HepG2 (cell line): ENCODE data around the gene CAMTA2. TPM values are rescaled to one million over a fixed set of nuclear protein-coding genes. Genes with fewer than 3 reads are reported as not detected.

Experiments
- FOXK2 ChIP-seq: fragments of 450-650 bp; IDR thresholded peaks from 2 replicates; pipeline ENCODE4 v1.6.1; 2016
- GATA4 ChIP-seq: sonication (generic); IDR thresholded peaks from 2 replicates; pipeline ENCODE4 v1.6.1; 2016; ENCODE audit warnings: antibody characterized with exemption, low read depth, borderline replicate concordance
- MTA1 ChIP-seq: sonication (generic); formaldehyde crosslinking; IDR thresholded peaks from 2 replicates; pipeline ENCODE4 v1.4.0; 2020; ENCODE audit warnings: missing genetic modification reagents, mild to moderate bottlenecking, borderline replicate concordance
- POLR2AphosphoS5 ChIP-seq: IDR thresholded peaks from 2 replicates; pipeline ENCODE4 v1.6.1; 2012; ENCODE audit warnings: low read depth, low read length
- SKI ChIP-seq: fragments of 450-650 bp; IDR thresholded peaks from one replicate; pipeline ENCODE4 v1.6.1; 2018; ENCODE audit warnings: mild to moderate bottlenecking; ENCODE audit not compliant: partially characterized antibody
- SOX5 ChIP-seq: IDR thresholded peaks from 2 replicates; pipeline ENCODE4 v1.6.1; 2016; ENCODE audit warnings: borderline replicate concordance
- SP4 ChIP-seq: sonication (generic); formaldehyde crosslinking; IDR thresholded peaks from 2 replicates; pipeline ENCODE4 v1.8.1; 2023; ENCODE audit warnings: mild to moderate bottlenecking, missing genetic modification reagents
- TARDBP ChIP-seq: sonication (generic); formaldehyde crosslinking; IDR thresholded peaks from 2 replicates; pipeline ENCODE4 v1.8.0; 2022; ENCODE audit warnings: mild to moderate bottlenecking, missing genetic modification reagents
- ZMYM2 ChIP-seq: sonication (generic); formaldehyde crosslinking; IDR thresholded peaks from 2 replicates; pipeline ENCODE4 v1.8.0; 2022; ENCODE audit warnings: mild to moderate bottlenecking, missing genetic modification reagents
- ZNF12 ChIP-seq: sonication (generic); formaldehyde crosslinking; IDR thresholded peaks from 2 replicates; pipeline ENCODE4 v1.5.0; 2020; ENCODE audit warnings: missing genetic modification reagents
- ZNF292 ChIP-seq: sonication (generic); formaldehyde crosslinking; IDR thresholded peaks from 2 replicates; pipeline ENCODE4 v1.8.1; 2022; ENCODE audit warnings: mild to moderate bottlenecking, low read depth, missing genetic modification reagents, borderline replicate concordance
- ZNF296 ChIP-seq: sonication (generic); formaldehyde crosslinking; conservative IDR thresholded peaks from 2 replicates; pipeline ENCODE4 v1.5.0; 2020; ENCODE audit warnings: mild to moderate bottlenecking, missing genetic modification reagents
- ZNF30 ChIP-seq: sonication (generic); formaldehyde crosslinking; IDR thresholded peaks from 2 replicates; pipeline ENCODE4 v1.5.0; 2020; ENCODE audit warnings: mild to moderate bottlenecking, missing genetic modification reagents
- ZNF543 ChIP-seq: sonication (generic); formaldehyde crosslinking; IDR thresholded peaks from 2 replicates; pipeline ENCODE4 v1.4.0; 2020; ENCODE audit warnings: mild to moderate bottlenecking, missing genetic modification reagents
- ZNF644 ChIP-seq: IDR thresholded peaks from 2 replicates; pipeline ENCODE4 v1.6.1; 2016; ENCODE audit warnings: low read depth
- ZNF703 ChIP-seq: sonication (generic); formaldehyde crosslinking; IDR thresholded peaks from 2 replicates; pipeline ENCODE4 v1.5.1; 2020; ENCODE audit warnings: missing genetic modification reagents, mild to moderate bottlenecking, moderate library complexity, borderline replicate concordance
- ZNF841 ChIP-seq: sonication (generic); formaldehyde crosslinking; IDR thresholded peaks from 2 replicates; pipeline ENCODE4 v1.8.1; 2023; ENCODE audit warnings: missing genetic modification reagents, borderline replicate concordance
- ZNF850 ChIP-seq: sonication (generic); formaldehyde crosslinking; conservative IDR thresholded peaks from 2 replicates; pipeline ENCODE4 v1.9.0; 2021; ENCODE audit warnings: mild to moderate bottlenecking, missing genetic modification reagents
- ZSCAN21 ChIP-seq: sonication (generic); formaldehyde crosslinking; IDR thresholded peaks from 2 replicates; pipeline ENCODE4 v1.8.0; 2022; ENCODE audit warnings: mild to moderate bottlenecking, missing genetic modification reagents, moderate library complexity, borderline replicate concordance
- polyA plus RNA-seq, 8 experiments: library from polyadenylated mRNA; depleted of rRNA in 3 of 8; stranded (reverse) in 7 of 8; unstranded in 1 of 8; fragments of >200 nt; fragmentation: Illumina TruSeq in 4 of 8; extraction: Trizol in 4 of 8; gene quantifications; 2 replicates each; pipeline versions ENCODE4 v1.2.1 to v1.2.3, GENCODE V29; 2011 to 2016; ENCODE audit warnings: low read depth in 4 of 8, missing spikeins in 1 of 8, mixed read lengths in 1 of 8; ENCODE audit not compliant: insufficient read depth in 1 of 8
- total RNA-seq, 5 experiments: library from RNA; depleted of rRNA; stranded (reverse); fragments of >200 nt; fragmentation: Illumina TruSeq; extraction: Trizol; gene quantifications; 2 replicates each; pipeline ENCODE4 v1.2.3, GENCODE V29; 2016; ENCODE audit warnings: low read depth in 1 of 5
- TF ChIP-seq, protein P1 (sequence below): sonication (generic); formaldehyde crosslinking; IDR thresholded peaks from 2 replicates; pipeline ENCODE4 v1.9.0; 2021; ENCODE audit warnings: missing genetic modification reagents, borderline replicate concordance
- TF ChIP-seq, protein P2 (sequence below): sonication (generic); formaldehyde crosslinking; IDR thresholded peaks from 2 replicates; pipeline ENCODE4 v1.4.0; 2020; ENCODE audit warnings: missing genetic modification reagents, borderline replicate concordance
- TF ChIP-seq, protein P3 (sequence below): sonication (generic); formaldehyde crosslinking; IDR thresholded peaks from 2 replicates; pipeline ENCODE4 v1.4.0; 2020; ENCODE audit warnings: missing genetic modification reagents, low read depth, mild to moderate bottlenecking, borderline replicate concordance

The CAMTA2 gene
- total and polyA plus RNA-seq, 2 of the 13 experiments (the other 11 are each of a cell fraction or from before 2014, with no cell fraction given): 4.1 to 7.1 TPM

DNA sequence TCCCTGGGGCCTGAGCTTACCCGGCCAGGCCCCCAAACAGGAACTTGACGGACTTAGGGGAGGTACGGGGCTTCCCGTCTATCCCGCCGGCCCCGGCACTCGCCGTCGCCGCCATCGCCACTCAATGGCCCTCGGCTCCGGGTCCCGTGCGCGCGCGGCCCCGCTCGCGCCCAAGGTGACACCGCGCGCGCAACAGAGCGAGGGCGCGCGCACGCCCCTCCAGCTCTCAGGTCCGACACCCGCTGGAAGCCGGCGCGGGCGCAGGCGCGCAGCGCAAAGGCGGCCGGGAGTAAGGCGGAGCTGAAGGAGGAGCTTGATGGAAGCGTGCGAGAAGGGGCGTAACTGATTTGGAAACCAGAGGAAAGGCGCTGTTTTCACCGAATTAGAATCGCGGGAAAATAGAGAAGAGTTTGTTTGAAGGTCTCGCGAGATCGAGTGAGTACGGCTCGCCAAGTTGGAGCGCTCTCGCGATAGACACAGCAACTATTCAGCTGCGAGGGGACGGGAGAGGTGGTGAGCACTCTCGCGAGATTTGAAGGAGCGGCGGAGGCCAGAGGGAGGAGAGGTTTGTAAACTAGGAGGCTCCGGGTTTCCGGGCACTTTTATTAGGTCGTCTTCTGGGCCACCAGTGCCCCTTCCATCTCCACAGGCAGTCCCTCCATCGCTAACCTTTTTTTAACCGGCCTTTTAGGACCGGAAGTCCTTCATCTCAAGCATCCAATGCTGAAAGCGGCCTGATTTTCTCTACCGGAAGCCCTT lies 47.5 kb downstream of the CAMTA2 start, which contains the start of the genes RNF167 and SLC25A11 (continued):
- TF ChIP-seq, protein P1, sequence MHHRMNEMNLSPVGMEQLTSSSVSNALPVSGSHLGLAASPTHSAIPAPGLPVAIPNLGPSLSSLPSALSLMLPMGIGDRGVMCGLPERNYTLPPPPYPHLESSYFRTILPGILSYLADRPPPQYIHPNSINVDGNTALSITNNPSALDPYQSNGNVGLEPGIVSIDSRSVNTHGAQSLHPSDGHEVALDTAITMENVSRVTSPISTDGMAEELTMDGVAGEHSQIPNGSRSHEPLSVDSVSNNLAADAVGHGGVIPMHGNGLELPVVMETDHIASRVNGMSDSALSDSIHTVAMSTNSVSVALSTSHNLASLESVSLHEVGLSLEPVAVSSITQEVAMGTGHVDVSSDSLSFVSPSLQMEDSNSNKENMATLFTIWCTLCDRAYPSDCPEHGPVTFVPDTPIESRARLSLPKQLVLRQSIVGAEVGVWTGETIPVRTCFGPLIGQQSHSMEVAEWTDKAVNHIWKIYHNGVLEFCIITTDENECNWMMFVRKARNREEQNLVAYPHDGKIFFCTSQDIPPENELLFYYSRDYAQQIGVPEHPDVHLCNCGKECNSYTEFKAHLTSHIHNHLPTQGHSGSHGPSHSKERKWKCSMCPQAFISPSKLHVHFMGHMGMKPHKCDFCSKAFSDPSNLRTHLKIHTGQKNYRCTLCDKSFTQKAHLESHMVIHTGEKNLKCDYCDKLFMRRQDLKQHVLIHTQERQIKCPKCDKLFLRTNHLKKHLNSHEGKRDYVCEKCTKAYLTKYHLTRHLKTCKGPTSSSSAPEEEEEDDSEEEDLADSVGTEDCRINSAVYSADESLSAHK (CRISPR knock-in tag): no peak
- TF ChIP-seq SOX5 (no peak), ZNF30 (CRISPR knock-in tag) (no peak), SP4 (CRISPR knock-in tag) (peak; percentile 82), ZNF703 (CRISPR knock-in tag) (no peak), FOXK2 (peak; percentile 66; the same call in 1 of the 2 replicates), ZMYM2 (CRISPR knock-in tag) (no peak), TARDBP (peak; percentile 23), ZNF296 (CRISPR knock-in tag) (no peak), ZNF644 (no peak), ZSCAN21 (CRISPR knock-in tag) (no peak), ZNF12 (CRISPR knock-in tag) (no peak), ZNF850 (CRISPR knock-in tag) (no peak), ZNF292 (CRISPR knock-in tag) (no peak), ZNF543 (0 out of 2 replicates have a peak, but pooled peaks have one; percentile 34), POLR2AphosphoS5 (peak; percentile 78), GATA4 (no peak), ZNF841 (CRISPR knock-in tag) (no peak), SKI (peak; percentile 16), MTA1 (CRISPR knock-in tag) (0 out of 2 replicates have a peak, but pooled peaks have one; percentile 20)
- TF ChIP-seq, protein P2, sequence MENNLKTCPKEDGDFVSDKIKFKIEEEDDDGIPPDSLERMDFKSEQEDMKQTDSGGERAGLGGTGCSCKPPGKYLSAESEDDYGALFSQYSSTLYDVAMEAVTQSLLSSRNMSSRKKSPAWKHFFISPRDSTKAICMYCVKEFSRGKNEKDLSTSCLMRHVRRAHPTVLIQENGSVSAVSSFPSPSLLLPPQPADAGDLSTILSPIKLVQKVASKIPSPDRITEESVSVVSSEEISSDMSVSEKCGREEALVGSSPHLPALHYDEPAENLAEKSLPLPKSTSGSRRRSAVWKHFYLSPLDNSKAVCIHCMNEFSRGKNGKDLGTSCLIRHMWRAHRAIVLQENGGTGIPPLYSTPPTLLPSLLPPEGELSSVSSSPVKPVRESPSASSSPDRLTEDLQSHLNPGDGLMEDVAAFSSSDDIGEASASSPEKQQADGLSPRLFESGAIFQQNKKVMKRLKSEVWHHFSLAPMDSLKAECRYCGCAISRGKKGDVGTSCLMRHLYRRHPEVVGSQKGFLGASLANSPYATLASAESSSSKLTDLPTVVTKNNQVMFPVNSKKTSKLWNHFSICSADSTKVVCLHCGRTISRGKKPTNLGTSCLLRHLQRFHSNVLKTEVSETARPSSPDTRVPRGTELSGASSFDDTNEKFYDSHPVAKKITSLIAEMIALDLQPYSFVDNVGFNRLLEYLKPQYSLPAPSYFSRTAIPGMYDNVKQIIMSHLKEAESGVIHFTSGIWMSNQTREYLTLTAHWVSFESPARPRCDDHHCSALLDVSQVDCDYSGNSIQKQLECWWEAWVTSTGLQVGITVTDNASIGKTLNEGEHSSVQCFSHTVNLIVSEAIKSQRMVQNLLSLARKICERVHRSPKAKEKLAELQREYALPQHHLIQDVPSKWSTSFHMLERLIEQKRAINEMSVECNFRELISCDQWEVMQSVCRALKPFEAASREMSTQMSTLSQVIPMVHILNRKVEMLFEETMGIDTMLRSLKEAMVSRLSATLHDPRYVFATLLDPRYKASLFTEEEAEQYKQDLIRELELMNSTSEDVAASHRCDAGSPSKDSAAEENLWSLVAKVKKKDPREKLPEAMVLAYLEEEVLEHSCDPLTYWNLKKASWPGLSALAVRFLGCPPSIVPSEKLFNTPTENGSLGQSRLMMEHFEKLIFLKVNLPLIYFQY (CRISPR knock-in tag): peak; percentile 69
- TF ChIP-seq, protein P3, sequence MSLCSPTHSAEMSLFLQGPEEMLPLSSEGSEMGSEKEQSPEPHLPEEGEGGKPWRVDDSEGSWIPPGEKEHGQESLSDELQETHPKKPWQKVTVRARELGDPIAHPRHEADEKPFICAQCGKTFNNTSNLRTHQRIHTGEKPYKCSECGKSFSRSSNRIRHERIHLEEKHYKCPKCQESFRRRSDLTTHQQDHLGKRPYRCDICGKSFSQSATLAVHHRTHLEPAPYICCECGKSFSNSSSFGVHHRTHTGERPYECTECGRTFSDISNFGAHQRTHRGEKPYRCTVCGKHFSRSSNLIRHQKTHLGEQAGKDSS (CRISPR knock-in tag): no peak
